Osteocyte (in vitro differentiated cells): Measurements from ENCODE around the gene AS3MT. TPM values are rescaled to one million over a fixed set of nuclear protein-coding genes. Genes with fewer than 3 reads are reported as not detected.
A peak's percentile ranks its signal among the peaks of the same experiment; 100 is the strongest.
"Not testable (repeated sequence)": the region's sequence is repeated elsewhere in the genome, so short reads cannot be mapped to it uniquely, and the experiment has no call there.

ENCODE experiments used
- DNase-seq: peaks from one replicate; pipeline ENCODE4 v3.0.0; 2021; ENCODE audit warnings: mixed read lengths; ENCODE audit not compliant: unreplicated experiment; ENCODE audit errors: extremely low spot score
- H3K27ac Mint-ChIP-seq: one replicate; pipeline ENCODE4 v1.8.0; 2021; ENCODE audit warnings: mild to moderate bottlenecking, mixed read lengths; ENCODE audit not compliant: unreplicated experiment
- H3K27me3 Mint-ChIP-seq: one replicate; pipeline ENCODE4 v1.8.0; 2021; ENCODE audit warnings: mixed read lengths; ENCODE audit not compliant: unreplicated experiment
- H3K36me3 Mint-ChIP-seq: one replicate; pipeline ENCODE4 v1.8.0; 2021; ENCODE audit warnings: mixed read lengths; ENCODE audit not compliant: unreplicated experiment
- H3K4me1 Mint-ChIP-seq: one replicate; pipeline ENCODE4 v1.8.0; 2021; ENCODE audit warnings: mixed read lengths; ENCODE audit not compliant: unreplicated experiment
- H3K4me3 Mint-ChIP-seq: one replicate; pipeline ENCODE4 v1.8.0; 2021; ENCODE audit warnings: mild to moderate bottlenecking, moderate library complexity, mixed read lengths; ENCODE audit not compliant: unreplicated experiment
- H3K9me3 Mint-ChIP-seq: one replicate; pipeline ENCODE4 v1.8.0; 2021; ENCODE audit warnings: mixed read lengths; ENCODE audit not compliant: unreplicated experiment
- CTCF ChIP-seq: fragments of 200-600 bp; sonication (generic); IDR thresholded peaks from 2 replicates; pipeline ENCODE4 v1.5.0; 2021; ENCODE audit warnings: antibody characterized with exemption, mild to moderate bottlenecking, moderate library complexity
- total RNA-seq: library from RNA; stranded (reverse); gene quantifications from 2 replicates; pipeline ENCODE4 v1.2.1, GENCODE V29; 2021

The AS3MT gene
- total RNA-seq, 1 donor from 2014 or later = 2.8 TPM

GRCh38 chr10:102835007-102835482 is 34.2 kb upstream of the AS3MT start:
- Mint-ChIP-seq H3K27me3 (peaks cover 13% of the 10 kb centered on the region), H3K4me3 (no peak overlapping the region), H3K9me3 (peaks cover 15% of the 10 kb centered on the region), H3K27ac (no peak overlapping the region), H3K36me3 (peaks cover 4% of the 10 kb centered on the region), H3K4me1 (peaks cover 4% of the 10 kb centered on the region)
- DNase-seq = peak; percentile 90
- peak; percentile 96 for TF ChIP-seq CTCF

DNA sequence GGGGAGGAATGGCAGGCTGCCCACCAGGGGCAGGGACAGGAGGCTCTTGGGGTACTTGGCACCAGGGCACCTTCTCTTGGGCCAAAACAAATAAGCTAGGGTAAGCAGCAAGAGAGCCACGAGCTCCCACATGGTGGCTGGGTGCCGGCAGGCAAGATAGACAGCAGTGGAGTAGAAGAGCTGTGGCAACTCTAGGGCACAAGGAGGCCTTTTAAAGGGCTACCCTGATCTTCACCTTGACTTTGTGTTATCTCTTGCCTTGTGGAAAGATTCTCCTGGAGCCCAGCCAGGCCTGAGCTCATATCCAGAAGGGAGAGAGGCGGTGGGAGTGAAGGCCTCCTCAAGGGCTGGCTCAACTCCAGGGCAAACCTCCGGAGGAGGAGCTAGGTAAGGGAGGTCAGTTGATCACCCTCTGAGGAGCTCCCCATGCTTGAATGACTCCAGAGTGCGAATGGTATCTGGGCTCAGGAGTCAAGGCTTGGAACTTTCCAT is 32.0 kb upstream of the AS3MT start, which contains the start of gene CYP17A1:
TSS of gene CYP17A1 (minus strand) at position 184 of the 492 bp plus-strand sequence. CDS start at position 132, 52 bp downstream.
- peaks cover 29% of the 10 kb centered on the region for H3K27me3 Mint-ChIP-seq
- DNase-seq = no peak
- H3K27ac Mint-ChIP-seq = no peak within 1 kb of the TSS
- H3K4me1 Mint-ChIP-seq = peaks cover 4% of the 10 kb centered on the region
- H3K4me3 Mint-ChIP-seq = no peak within 1 kb of the TSS
- no peak for TF ChIP-seq CTCF
- peaks cover 4% of the 10 kb centered on the region for H3K36me3 Mint-ChIP-seq
- H3K9me3 Mint-ChIP-seq = peaks cover 15% of the 10 kb centered on the region

GRCh38 chr10:102838276-102838927 is 30.9 kb upstream of the AS3MT start:
- not testable (repeated sequence) for H3K36me3 Mint-ChIP-seq, H3K27ac Mint-ChIP-seq, DNase-seq, H3K4me3 Mint-ChIP-seq, H3K4me1 Mint-ChIP-seq
- peaks cover 15% of the 10 kb centered on the region for H3K9me3 Mint-ChIP-seq
- H3K27me3 Mint-ChIP-seq = peaks cover 39% of the 10 kb centered on the region

GRCh38 chr10:102841827-102842345 is 27.4 kb upstream of the AS3MT start:
- Mint-ChIP-seq H3K4me3 (no peak overlapping the region), H3K27me3 (peaks cover 47% of the 10 kb centered on the region), H3K4me1 (peaks cover 4% of the 10 kb centered on the region), H3K36me3 (peaks cover 4% of the 10 kb centered on the region), H3K27ac (no peak overlapping the region), H3K9me3 (peaks cover 22% of the 10 kb centered on the region)
- no peak for DNase-seq
- TF ChIP-seq CTCF = no peak

- not testable (repeated sequence) for H3K4me3 Mint-ChIP-seq, DNase-seq, H3K4me1 Mint-ChIP-seq, H3K27ac Mint-ChIP-seq, H3K36me3 Mint-ChIP-seq
- Mint-ChIP-seq H3K27me3 (peaks cover 47% of the 10 kb centered on the region), H3K9me3 (peaks cover 17% of the 10 kb centered on the region)
Observed at GRCh38 chr10:102843139-102843538, 26.1 kb upstream of the AS3MT start.

DNA sequence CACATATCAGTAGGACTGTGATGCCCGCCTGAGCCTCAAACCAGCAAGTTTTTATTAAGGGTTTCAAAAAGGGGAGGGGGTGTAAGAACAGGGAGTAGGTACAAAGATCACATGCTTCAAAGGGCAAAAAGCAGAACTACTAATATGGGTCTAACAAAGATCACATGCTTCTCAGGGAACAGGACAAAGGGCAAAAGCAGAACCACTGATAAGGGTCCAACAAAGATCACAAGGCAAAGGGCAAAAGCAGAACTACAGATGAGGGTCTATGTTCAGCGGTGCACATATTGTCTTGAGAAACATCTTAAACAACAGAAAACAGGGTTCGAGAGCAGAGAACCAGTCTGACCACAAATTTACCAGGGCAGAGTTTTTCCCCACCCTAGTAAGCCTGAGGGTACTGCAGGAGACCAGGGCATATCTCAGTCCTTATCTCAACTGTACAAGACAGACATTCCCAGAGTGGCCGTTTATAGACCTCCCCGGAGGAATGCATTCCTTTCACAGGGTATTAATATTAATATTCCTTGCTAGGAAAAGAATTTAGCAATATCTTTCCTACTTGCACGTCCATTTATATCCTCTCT is 25.0 kb upstream of the AS3MT start:
- not testable (repeated sequence) for H3K4me1 Mint-ChIP-seq, H3K9me3 Mint-ChIP-seq, H3K36me3 Mint-ChIP-seq, H3K27ac Mint-ChIP-seq, DNase-seq, H3K4me3 Mint-ChIP-seq
- peaks cover 41% of the 10 kb centered on the region for H3K27me3 Mint-ChIP-seq
